OCI-LY3 (cell line): ENCODE results near the gene TCTN1.
"Not testable (repeated sequence)": the region's sequence is repeated elsewhere in the genome, so short reads cannot be mapped to it uniquely, and the experiment has no call there.

ENCODE experiments used
- H2AFZ ChIP-seq: fragments of 200-600, 300-600 bp; shearing (Covaris generic); 2 replicates; pipeline ENCODE4 v1.6.0; 2014; ENCODE audit warnings: antibody characterized with exemption, low read depth, low read length
- H3K27ac ChIP-seq: fragments of 200-600, 300-600 bp; sonication (generic); 2 replicates; pipeline ENCODE4 v1.5.1; 2014; ENCODE audit warnings: mild to moderate bottlenecking, low read length, moderate library complexity, mixed read lengths
- H3K27me3 ChIP-seq: fragments of 200-600, 300-600 bp; sonication (generic); 2 replicates; pipeline ENCODE4 v1.6.1; 2014; ENCODE audit warnings: low read depth, low read length, mixed read lengths
- H3K36me3 ChIP-seq: fragments of 200-600, 300-600 bp; sonication (generic); replicated peaks from 2 replicates; pipeline ENCODE3; 2014; ENCODE audit warnings: low read depth, low read length, mixed read lengths
- H3K4me1 ChIP-seq: fragments of 300-600, 200-600 bp; sonication (generic); 2 replicates; pipeline ENCODE4 v1.6.1; 2014; ENCODE audit warnings: low read length, mixed read lengths
- H3K4me2 ChIP-seq: fragments of 200-600, 300-600 bp; sonication (generic); 2 replicates; pipeline ENCODE4 v1.6.1; 2014; ENCODE audit warnings: low read length, mixed read lengths
- H3K4me3 ChIP-seq: fragments of 300-600, 200-600 bp; sonication (generic); 2 replicates; pipeline ENCODE4 v1.5.1; 2014; ENCODE audit warnings: antibody characterized with exemption, mild to moderate bottlenecking, low read length, moderate library complexity
- H3K79me2 ChIP-seq: fragments of 300-600, 200-600 bp; shearing (Covaris generic); 2 replicates; pipeline ENCODE4 v1.6.1; 2014; ENCODE audit warnings: mild to moderate bottlenecking, low read length, mixed read lengths
- H3K9ac ChIP-seq: fragments of 300-600, 200-600 bp; shearing (Covaris generic); 2 replicates; pipeline ENCODE4 v1.6.0; 2014; ENCODE audit warnings: mild to moderate bottlenecking, low read length, moderate library complexity
- H3K9me3 ChIP-seq: fragments of 200-600, 300-600 bp; shearing (Covaris generic); 2 replicates; pipeline ENCODE4 v1.6.1; 2014; ENCODE audit warnings: low read length, mixed read lengths; ENCODE audit not compliant: insufficient read depth
- H4K20me1 ChIP-seq: fragments of 200-600, 300-600 bp; sonication (generic); 2 replicates; pipeline ENCODE4 v1.6.1; 2016; ENCODE audit warnings: low read length, mixed read lengths; ENCODE audit not compliant: insufficient read depth
- CTCF ChIP-seq: fragments of 200-600, 300-600 bp; sonication (generic); IDR thresholded peaks from 2 replicates; pipeline ENCODE4 v1.5.1; 2014; ENCODE audit warnings: antibody characterized with exemption, low read length, low read depth
- EZH2phosphoT487 ChIP-seq: fragments of 200-600 bp; shearing (Covaris generic); IDR thresholded peaks from 2 replicates; pipeline ENCODE4 v1.6.1; 2018; ENCODE audit warnings: antibody characterized with exemption, mixed run types, low read depth

TCTN1 gene

DNA sequence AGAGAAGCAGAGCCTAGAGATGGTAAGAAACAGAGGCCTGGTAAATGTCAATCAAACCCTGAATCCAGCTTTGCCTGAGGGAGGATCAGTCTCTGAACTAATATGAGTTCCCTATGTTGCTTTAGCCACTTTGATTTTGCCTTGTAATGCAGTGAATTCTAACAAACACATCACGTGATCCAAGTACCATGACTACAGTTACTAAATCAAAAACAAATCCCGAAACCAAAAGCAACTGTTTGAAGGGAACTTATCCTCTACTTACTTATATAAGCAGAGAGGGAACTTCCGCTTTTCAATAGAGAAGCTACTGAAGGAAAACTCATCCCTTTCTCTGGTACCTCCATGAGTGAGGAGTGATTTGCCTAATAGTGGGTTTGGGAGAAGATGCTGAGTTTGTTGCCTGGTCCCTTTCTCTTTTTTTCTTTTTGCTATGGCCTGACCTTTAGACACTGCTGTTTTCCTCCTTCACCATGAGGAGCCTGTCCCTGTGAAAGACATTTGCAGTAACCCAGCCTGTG lies 23.1 kb upstream of the TCTN1 start:
- Histone ChIP-seq H3K4me3 (peak overlapping the region; percentile 26), H3K27me3 (no peaks in the 10 kb centered on the region), H3K27ac (peak overlapping the region; percentile 70), H3K79me2 (no peaks in the 10 kb centered on the region), H3K9ac (peak overlapping the region; percentile 32; the same call in 1 of the 2 replicates), H3K36me3 (no peaks in the 10 kb centered on the region), H3K4me1 (peaks cover 21% of the 10 kb centered on the region), H4K20me1 (no peaks in the 10 kb centered on the region), H3K4me2 (peak overlapping the region; percentile 66), H2AFZ (peak overlapping the region; percentile 89), H3K9me3 (no peaks in the 10 kb centered on the region)
- TF ChIP-seq CTCF = no peak

GRCh38 chr12:110591451-110592051 lies 22.4 kb upstream of the TCTN1 start:
- no peaks in the 10 kb centered on the region for H3K27me3 ChIP-seq
- H3K9ac ChIP-seq = peak overlapping the region; percentile 31
- H3K4me1 ChIP-seq = peaks cover 21% of the 10 kb centered on the region
- no peaks in the 10 kb centered on the region for H3K79me2 ChIP-seq
- TF ChIP-seq EZH2phosphoT487 = no peak
- TF ChIP-seq CTCF = no peak
- H4K20me1 ChIP-seq = no peaks in the 10 kb centered on the region
- peak overlapping the region; percentile 89 for H2AFZ ChIP-seq
- H3K4me3 ChIP-seq = 0 out of 2 replicates have a peak overlapping the region, but pooled peaks have one; percentile 7
- no peaks in the 10 kb centered on the region for H3K9me3 ChIP-seq
- peak overlapping the region; percentile 70 for H3K27ac ChIP-seq
- no peaks in the 10 kb centered on the region for H3K36me3 ChIP-seq
- H3K4me2 ChIP-seq = peak overlapping the region; percentile 66

GRCh38 chr12:110592078-110592477 lies 21.9 kb upstream of the TCTN1 start:
- Histone ChIP-seq H3K4me1 (peaks cover 21% of the 10 kb centered on the region), H3K27me3 (no peaks in the 10 kb centered on the region), H4K20me1 (no peaks in the 10 kb centered on the region), H3K9ac (no peak overlapping the region), H3K9me3 (no peaks in the 10 kb centered on the region), H3K4me3 (no peak overlapping the region), H3K4me2 (no peak overlapping the region), H2AFZ (no peak overlapping the region), H3K79me2 (no peaks in the 10 kb centered on the region), H3K27ac (peak overlapping the region; percentile 70; the same call in 1 of the 2 replicates), H3K36me3 (no peaks in the 10 kb centered on the region)
- TF ChIP-seq EZH2phosphoT487 = no peak
- no peak for TF ChIP-seq CTCF

DNA sequence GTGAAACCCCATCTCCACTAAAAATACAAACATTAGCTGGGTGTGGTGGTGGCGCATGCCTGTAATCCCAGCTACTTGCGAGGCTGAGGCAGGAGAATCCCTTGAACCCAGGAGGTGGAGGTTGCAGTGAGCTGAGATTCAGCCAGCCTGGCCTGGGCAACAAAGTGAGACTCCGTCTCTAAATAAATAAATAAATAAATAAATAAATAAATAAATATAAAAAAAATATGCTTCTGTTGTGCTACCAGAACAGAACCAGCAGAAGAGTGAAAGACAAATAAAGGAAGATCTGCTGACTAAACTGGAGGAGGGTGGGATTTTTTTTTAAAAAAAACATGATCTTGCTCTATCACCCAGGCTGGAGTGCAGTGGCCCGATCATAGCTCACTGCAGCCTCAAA lies 21.0 kb upstream of the TCTN1 start:
- H3K9me3 ChIP-seq, H3K9ac ChIP-seq, H2AFZ ChIP-seq, H3K36me3 ChIP-seq, H3K27me3 ChIP-seq, H3K4me3 ChIP-seq, H3K27ac ChIP-seq, H3K79me2 ChIP-seq, H3K4me2 ChIP-seq, H4K20me1 ChIP-seq: not testable (repeated sequence)
- peaks cover 21% of the 10 kb centered on the region for H3K4me1 ChIP-seq
